Right lobe of liver (tissue), 4 donors: ENCODE data around the gene PRSS1.
"Not testable (repeated sequence)": the region's sequence is repeated elsewhere in the genome, so short reads cannot be mapped to it uniquely, and the experiment has no call there.

Experiments
- CTCF ChIP-seq, 4 donors: fragments of 200-600 bp in 3 of 4; fragments of 450-650 bp in 1 of 4; IDR thresholded peaks; one replicate each; pipeline versions ENCODE4 v1.5.1 to v1.8.0; 2016 to 2022; ENCODE audit warnings: antibody characterized with exemption in 4 of 4, mild to moderate bottlenecking in 2 of 4
- POLR2A ChIP-seq: fragments of 450-650 bp; IDR thresholded peaks from one replicate; pipeline ENCODE4 v1.6.1; 2017; ENCODE audit warnings: antibody characterized with exemption, mild to moderate bottlenecking
- donor health status: DM: no; HTN: no; CAD: no.
- donor health status: DM: no; HTN: no; CAD: no.
- donor health status: DM: no; HTN: yes; CAD: no.

- not testable (repeated sequence) for TF ChIP-seq CTCF (IDR thresholded peaks at IDR 0.05); POLR2A
These were observed 7.3 kb upstream of the PRSS1 start for GRCh38 chr7:142741932-142742331.
